ENCODE data around the gene EPHB1. TPM values are rescaled to one million over a fixed set of nuclear protein-coding genes. Genes with fewer than 3 reads are reported as not detected.

EPHB1 gene
- total RNA-seq, 1 experiment from 2014 or later, result 0.86 TPM

DNA sequence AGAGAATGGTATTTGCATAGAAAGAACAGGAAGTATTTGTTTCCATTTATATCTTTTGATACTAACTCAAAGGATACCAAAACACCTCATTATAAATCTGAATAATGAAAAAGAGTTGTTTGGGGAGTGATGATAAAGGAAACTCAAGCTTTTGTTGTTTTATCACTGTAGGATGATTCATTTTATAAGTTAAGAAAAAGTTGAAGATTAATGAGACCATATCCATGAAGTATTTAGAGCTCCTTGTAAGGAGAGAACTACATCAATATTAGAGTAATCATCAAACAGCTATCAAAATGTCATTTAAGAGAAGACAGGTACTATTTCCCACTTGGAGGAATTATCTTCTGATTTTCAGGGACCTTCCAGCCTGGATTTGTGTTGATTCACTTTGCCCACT lies 92.5 kb downstream of the EPHB1 start:
- Histone ChIP-seq H4K20me1 (ENCODE audit: insufficient read depth) (no peaks in the 10 kb centered on the region), H3K27me3 (ENCODE audit: insufficient read depth, low read length) (peaks cover 29% of the 10 kb centered on the region), H3K36me3 (ENCODE audit: control insufficient read depth in 1 of 2, insufficient read depth in 2 of 2, low read length in 2 of 2) (no peaks in the 10 kb centered on the region), H3K4me2 (ENCODE audit: low read length) (no peak overlapping the region), H3K4me3 (replicated peaks in 1 of 2; ENCODE audit: low read depth in 1 of 2, low read length in 2 of 2) (no peak overlapping the region), H3K4me1 (ENCODE audit: control insufficient read depth in 1 of 2, insufficient read depth in 2 of 2, low read length in 2 of 2) (no peaks in the 10 kb centered on the region), H3K9me3 (ENCODE audit: control insufficient read depth in 1 of 2, insufficient read depth in 1 of 2, low read depth in 1 of 2, low read length in 2 of 2) (no peaks in the 10 kb centered on the region; a peak in 1 of 4 replicates), H3K79me2 (ENCODE audit: insufficient read depth, low read length) (no peaks in the 10 kb centered on the region), H3K9ac (ENCODE audit: low read length) (no peak overlapping the region), H3K9me2 (ENCODE audit: insufficient read depth) (no peaks in the 10 kb centered on the region), H2AFZ (ENCODE audit: low read depth, low read length, poor library complexity, severe bottlenecking) (no peak overlapping the region), H3K27ac (ENCODE audit: low read depth, low read length) (no peak overlapping the region)
- DNase-seq (ENCODE audit: low read depth, low spot score) (no peak), ATAC-seq (no peak)
- TF ChIP-seq, protein P1, sequence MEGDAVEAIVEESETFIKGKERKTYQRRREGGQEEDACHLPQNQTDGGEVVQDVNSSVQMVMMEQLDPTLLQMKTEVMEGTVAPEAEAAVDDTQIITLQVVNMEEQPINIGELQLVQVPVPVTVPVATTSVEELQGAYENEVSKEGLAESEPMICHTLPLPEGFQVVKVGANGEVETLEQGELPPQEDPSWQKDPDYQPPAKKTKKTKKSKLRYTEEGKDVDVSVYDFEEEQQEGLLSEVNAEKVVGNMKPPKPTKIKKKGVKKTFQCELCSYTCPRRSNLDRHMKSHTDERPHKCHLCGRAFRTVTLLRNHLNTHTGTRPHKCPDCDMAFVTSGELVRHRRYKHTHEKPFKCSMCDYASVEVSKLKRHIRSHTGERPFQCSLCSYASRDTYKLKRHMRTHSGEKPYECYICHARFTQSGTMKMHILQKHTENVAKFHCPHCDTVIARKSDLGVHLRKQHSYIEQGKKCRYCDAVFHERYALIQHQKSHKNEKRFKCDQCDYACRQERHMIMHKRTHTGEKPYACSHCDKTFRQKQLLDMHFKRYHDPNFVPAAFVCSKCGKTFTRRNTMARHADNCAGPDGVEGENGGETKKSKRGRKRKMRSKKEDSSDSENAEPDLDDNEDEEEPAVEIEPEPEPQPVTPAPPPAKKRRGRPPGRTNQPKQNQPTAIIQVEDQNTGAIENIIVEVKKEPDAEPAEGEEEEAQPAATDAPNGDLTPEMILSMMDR (IDR thresholded peaks at IDR 0.05 in 2 of 3, conservative IDR thresholded peaks at IDR 0.05 in 1 of 3; ENCODE audit: borderline replicate concordance in 1 of 3, insufficient read depth in 1 of 3, low read depth in 2 of 3, low read length in 2 of 3), result no peak
- TF ChIP-seq ZNF274 (IDR thresholded peaks at IDR 0.05; ENCODE audit: low read depth, low read length) (no peak), SP1 (IDR thresholded peaks at IDR 0.05; ENCODE audit: low read depth) (no peak)
- BruUV-seq (replicated peaks), result no TSS peak
- intact Hi-C loops (cut with micrococcal nuclease), result no loop called here
- ChIA-PET RAD21 (ENCODE audit: low non-redundant PET in 1 of 2, low total read pairs in 2 of 2, uncharacterized antibody in 2 of 2, unreplicated experiment in 2 of 2) (no interaction called here), POLR2A (no interaction called here), CTCF (no interaction called here)

DNA sequence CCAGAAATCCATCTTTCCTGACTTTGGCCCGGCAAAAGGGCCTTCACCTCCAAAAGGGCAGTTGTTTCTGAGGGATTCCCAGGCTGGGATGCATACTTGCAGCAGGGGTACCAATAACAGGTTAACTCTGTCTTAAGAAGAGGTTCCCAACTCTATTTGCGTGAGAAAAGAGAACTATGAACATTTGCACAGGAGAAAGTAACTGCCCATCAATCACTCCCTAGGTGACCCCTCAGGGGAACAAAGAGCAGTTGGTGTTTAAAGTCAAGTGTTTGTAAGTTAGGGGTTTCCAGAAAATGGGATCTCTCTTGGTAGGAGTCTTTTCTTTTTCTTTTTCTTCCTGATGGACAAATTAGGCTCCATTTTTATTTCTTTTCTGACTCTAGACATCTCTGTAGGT lies 97.3 kb downstream of the EPHB1 start:
- intact Hi-C loops (cut with micrococcal nuclease), result no loop called here
- no peak for ATAC-seq
- RAD21 ChIA-PET (ENCODE audit: low non-redundant PET in 1 of 2, low total read pairs in 2 of 2, uncharacterized antibody in 2 of 2, unreplicated experiment in 2 of 2), result no interaction called here
- TF ChIP-seq POLR2AphosphoS5 (IDR thresholded peaks at IDR 0.05; ENCODE audit: low read depth, low read length) (no peak), SIN3A (IDR thresholded peaks at IDR 0.05; ENCODE audit: low read depth) (no peak), POLR2A (IDR thresholded peaks at IDR 0.05; ENCODE audit: borderline replicate concordance, extremely low read depth, insufficient read depth, insufficient read length) (no peak), CEBPB (IDR thresholded peaks at IDR 0.05; ENCODE audit: low read depth) (no peak), ZNF274 (IDR thresholded peaks at IDR 0.05; ENCODE audit: low read depth, low read length) (no peak), SP1 (IDR thresholded peaks at IDR 0.05; ENCODE audit: low read depth) (no peak), JUND (IDR thresholded peaks at IDR 0.05) (no peak), CBX3 (IDR thresholded peaks at IDR 0.05; ENCODE audit: low read depth) (no peak), RAD21 (IDR thresholded peaks at IDR 0.05; ENCODE audit: low read depth) (no peak), SRF (IDR thresholded peaks at IDR 0.05; ENCODE audit: low read depth) (no peak), EZH2 (IDR thresholded peaks at IDR 0.05) (no peak)
- TF ChIP-seq, protein P2, sequence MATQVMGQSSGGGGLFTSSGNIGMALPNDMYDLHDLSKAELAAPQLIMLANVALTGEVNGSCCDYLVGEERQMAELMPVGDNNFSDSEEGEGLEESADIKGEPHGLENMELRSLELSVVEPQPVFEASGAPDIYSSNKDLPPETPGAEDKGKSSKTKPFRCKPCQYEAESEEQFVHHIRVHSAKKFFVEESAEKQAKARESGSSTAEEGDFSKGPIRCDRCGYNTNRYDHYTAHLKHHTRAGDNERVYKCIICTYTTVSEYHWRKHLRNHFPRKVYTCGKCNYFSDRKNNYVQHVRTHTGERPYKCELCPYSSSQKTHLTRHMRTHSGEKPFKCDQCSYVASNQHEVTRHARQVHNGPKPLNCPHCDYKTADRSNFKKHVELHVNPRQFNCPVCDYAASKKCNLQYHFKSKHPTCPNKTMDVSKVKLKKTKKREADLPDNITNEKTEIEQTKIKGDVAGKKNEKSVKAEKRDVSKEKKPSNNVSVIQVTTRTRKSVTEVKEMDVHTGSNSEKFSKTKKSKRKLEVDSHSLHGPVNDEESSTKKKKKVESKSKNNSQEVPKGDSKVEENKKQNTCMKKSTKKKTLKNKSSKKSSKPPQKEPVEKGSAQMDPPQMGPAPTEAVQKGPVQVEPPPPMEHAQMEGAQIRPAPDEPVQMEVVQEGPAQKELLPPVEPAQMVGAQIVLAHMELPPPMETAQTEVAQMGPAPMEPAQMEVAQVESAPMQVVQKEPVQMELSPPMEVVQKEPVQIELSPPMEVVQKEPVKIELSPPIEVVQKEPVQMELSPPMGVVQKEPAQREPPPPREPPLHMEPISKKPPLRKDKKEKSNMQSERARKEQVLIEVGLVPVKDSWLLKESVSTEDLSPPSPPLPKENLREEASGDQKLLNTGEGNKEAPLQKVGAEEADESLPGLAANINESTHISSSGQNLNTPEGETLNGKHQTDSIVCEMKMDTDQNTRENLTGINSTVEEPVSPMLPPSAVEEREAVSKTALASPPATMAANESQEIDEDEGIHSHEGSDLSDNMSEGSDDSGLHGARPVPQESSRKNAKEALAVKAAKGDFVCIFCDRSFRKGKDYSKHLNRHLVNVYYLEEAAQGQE (IDR thresholded peaks at IDR 0.05; ENCODE audit: low read depth), result no peak
- TF ChIP-seq, protein P3, sequence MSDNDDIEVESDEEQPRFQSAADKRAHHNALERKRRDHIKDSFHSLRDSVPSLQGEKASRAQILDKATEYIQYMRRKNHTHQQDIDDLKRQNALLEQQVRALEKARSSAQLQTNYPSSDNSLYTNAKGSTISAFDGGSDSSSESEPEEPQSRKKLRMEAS (IDR thresholded peaks at IDR 0.05), result no peak
- TF ChIP-seq, protein P4, sequence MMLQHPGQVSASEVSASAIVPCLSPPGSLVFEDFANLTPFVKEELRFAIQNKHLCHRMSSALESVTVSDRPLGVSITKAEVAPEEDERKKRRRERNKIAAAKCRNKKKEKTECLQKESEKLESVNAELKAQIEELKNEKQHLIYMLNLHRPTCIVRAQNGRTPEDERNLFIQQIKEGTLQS (IDR thresholded peaks at IDR 0.05), result no peak

More for the DNA sequence above, 97.3 kb downstream of the EPHB1 start:
- Histone ChIP-seq H3K36me3 (ENCODE audit: control insufficient read depth in 1 of 2, insufficient read depth in 2 of 2, low read length in 2 of 2) (no peaks in the 10 kb centered on the region), H3K27ac (ENCODE audit: low read depth, low read length) (no peak overlapping the region), H3K9me3 (ENCODE audit: control insufficient read depth in 1 of 2, insufficient read depth in 1 of 2, low read depth in 1 of 2, low read length in 2 of 2) (no peaks in the 10 kb centered on the region; a peak in 1 of 4 replicates), H2AFZ (ENCODE audit: low read depth, low read length, poor library complexity, severe bottlenecking) (no peak overlapping the region), H3K9ac (ENCODE audit: low read length) (no peak overlapping the region), H3K27me3 (ENCODE audit: insufficient read depth, low read length) (peaks cover 39% of the 10 kb centered on the region), H3K4me2 (ENCODE audit: low read length) (no peak overlapping the region), H4K20me1 (ENCODE audit: insufficient read depth) (no peaks in the 10 kb centered on the region), H3K4me1 (ENCODE audit: control insufficient read depth in 1 of 2, insufficient read depth in 2 of 2, low read length in 2 of 2) (no peaks in the 10 kb centered on the region), H3K79me2 (ENCODE audit: insufficient read depth, low read length) (no peaks in the 10 kb centered on the region), H3K4me3 (replicated peaks in 1 of 2; ENCODE audit: low read depth in 1 of 2, low read length in 2 of 2) (no peak overlapping the region), H3K9me2 (ENCODE audit: insufficient read depth) (no peaks in the 10 kb centered on the region)
- CTCF ChIA-PET, result no interaction called here
- no peak for DNase-seq (ENCODE audit: low read depth, low spot score)
- BruUV-seq (replicated peaks), result no TSS peak
- POLR2A ChIA-PET, result no interaction called here

Measured in HCT116 (cell line).